Ramos (cell line): Measurements from ENCODE around the gene IDI1.
"Not testable (repeated sequence)": the region's sequence is repeated elsewhere in the genome, so short reads cannot be mapped to it uniquely, and the experiment has no call there.

Experiments used
- in situ Hi-C: fragments of 300-500 bp; cut with MboI; formaldehyde crosslinking; loops from one replicate; pipeline ENCODE4 v1.14.3; 2022; ENCODE audit warnings: low sequenced_read_pairs; ENCODE audit not compliant: unreplicated experiment

IDI1 gene

DNA sequence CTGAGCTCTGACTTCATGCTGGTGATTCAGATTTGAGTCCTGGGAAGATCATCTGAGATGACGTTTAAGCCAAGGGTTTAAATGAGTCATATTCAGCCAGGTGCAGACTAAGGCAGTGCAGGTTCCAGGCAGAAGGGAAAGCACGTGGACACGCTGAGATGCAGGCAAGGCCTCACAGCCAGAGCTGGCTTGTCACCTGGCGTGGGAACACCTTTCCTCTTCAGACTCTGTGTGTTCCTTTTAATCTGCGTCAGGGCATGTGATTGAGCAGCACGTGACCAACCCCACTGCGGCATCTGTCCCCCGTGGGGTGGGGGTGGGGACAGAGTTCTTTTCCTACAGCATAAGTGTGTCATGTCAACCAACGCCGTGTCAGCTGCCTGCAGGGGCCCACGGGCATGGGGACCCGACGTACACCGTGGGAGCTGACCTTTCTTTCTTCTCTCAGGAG is 12.6 kb downstream of the IDI1 start:
- in situ Hi-C loops, result no loop called here

- in situ Hi-C loops, result no loop called here
These were observed 13.7 kb downstream of the IDI1 start for GRCh38 chr10:1035201-1035600.

DNA sequence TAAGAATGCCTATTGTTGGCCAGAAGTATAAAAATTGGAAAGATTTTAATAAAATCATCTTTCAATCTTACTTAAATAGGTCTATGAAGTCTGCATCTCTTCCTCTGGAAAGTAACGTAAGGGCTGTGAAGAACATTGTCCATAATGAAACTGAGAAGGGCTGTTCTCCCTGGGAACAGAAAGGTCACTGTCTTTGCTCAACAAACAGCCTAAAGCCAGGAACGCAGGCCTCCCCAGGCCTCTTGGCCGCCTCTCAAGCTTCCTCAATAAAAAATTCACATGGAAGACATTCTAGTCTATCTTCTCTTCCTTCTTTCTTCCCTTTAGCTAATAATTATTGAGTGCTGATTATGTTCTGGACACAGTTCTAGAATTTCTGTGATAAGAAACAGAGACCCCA is 14.2 kb downstream of the IDI1 start:
- in situ Hi-C loops, result no loop called here

DNA sequence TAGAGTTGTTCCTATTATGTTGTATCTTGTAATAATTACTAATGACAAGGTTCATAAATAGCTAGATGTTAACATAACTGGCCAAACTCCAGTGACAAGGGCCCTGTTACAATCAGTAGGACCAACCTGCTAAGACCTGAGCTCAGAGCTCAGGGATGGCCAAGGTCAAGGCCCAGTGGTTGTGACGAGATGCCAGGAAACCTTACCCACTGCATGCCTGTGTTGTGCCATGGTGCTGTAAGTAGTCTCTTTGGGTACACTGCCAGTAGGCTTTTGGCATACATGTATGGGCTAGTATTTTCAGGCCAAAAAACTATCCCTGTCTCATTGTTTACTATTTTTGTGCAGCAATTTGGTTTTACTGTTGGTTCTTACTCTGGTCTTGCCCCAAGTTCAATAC is 15.3 kb downstream of the IDI1 start:
- in situ Hi-C loops, result no loop called here

DNA sequence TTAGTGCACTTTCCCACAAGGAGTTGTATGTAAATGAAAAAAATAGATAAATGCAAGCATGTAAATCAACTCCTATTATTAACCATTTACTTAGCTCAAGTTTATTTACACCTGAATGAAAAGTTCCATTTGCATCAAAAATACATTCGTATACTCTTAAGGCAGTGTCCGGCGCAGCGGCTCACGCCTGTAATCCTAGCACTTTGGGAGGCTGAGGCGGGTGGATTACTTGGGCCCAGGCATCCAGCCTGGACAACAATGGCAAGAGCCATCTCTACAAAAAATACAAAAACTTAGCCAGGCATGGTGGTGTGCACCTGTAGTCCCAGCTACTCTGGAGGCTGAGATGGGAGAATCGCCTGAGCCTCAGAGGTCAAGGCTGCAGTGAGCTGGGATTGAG is 19.1 kb downstream of the IDI1 start:
- in situ Hi-C loops, result no loop called here

GRCh38 chr10:1026578-1026977 is 22.3 kb downstream of the IDI1 start:
- in situ Hi-C loops, result no loop called here

GRCh38 chr10:1025683-1026082 is 23.2 kb downstream of the IDI1 start, which contains the start of gene IDI2:
IDI2 (minus strand) TSS chr10:1025859; CDS start chr10:1024723, 1,136 bp downstream.
- in situ Hi-C loops, result no loop called here

GRCh38 chr10:1024103-1024502 is 24.8 kb downstream of the IDI1 start:
- in situ Hi-C loops, result no loop called here

DNA sequence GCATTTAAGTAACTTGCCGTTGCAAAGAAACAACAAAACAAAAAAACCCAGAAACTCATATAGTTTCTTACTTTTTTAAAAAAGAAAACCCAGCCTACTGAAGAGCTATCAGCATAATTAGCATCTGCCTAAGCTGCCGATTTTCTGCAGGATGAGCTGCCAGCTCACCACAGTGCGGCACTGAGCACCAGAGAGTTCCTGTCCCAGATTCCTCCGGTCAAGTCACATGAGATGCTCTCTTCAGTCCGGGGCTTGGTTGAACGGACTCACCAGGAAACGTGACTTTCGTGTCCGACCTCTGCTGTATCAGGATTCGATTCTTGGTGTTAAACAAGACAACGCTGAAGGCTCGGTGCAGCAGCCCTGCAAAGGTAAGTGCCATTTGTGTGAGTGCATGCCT is 26.5 kb downstream of the IDI1 start:
- in situ Hi-C loops, result no loop called here

GRCh38 chr10:1020958-1021357 is 28.0 kb downstream of the IDI1 start:
- in situ Hi-C loops, result no loop called here

- in situ Hi-C loops, result no loop called here
These were observed 28.5 kb downstream of the IDI1 start for GRCh38 chr10:1020460-1020859.

GRCh38 chr10:1019362-1019761 is 29.6 kb downstream of the IDI1 start:
- in situ Hi-C loops, result no loop called here

- in situ Hi-C loops, result no loop called here
These were observed 33.2 kb downstream of the IDI1 start for GRCh38 chr10:1015688-1016087.

GRCh38 chr10:1011696-1012095 is 37.2 kb downstream of the IDI1 start:
- in situ Hi-C loops, result no loop called here

DNA sequence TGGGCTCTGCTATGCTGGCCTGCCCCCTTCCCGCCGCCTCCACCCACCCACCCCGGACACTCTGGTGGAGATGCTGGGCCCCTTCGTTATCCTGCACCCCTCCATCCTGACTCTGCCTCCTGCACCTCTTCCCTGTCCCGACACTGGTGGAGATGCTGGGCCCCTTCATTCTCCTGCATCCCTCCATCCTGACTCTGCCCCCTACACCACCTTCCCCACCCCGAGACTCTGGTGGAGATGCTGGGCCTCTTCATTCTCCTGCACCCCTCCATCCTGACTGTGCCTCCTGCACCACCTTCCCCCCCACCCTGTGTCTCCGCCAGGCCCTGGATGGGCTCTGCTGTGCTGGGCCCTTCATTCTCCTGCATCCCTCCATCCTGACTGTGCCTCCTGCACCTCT is 38.2 kb downstream of the IDI1 start:
- in situ Hi-C loops, result no loop called here

DNA sequence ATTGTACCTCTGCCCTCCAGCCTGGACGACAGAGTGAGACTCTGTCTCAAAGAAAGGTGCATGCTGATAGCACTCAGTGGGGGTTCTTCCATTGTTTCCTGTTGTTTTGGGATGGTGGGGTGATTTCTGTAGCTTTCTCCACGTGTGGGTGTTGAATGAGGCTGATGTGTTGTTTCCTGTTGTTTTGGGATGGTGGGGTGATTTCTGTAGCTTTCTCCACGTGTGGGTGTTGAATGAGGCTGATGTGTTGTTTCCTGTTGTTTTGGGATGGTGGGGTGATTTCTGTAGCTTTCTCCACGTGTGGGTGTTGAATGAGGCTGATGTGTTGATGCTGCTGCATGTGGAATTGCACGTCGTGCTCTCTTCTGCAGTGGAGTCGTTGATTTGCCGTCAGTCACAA is 39.0 kb downstream of the IDI1 start:
- in situ Hi-C loops, result not testable (repeated sequence)

DNA sequence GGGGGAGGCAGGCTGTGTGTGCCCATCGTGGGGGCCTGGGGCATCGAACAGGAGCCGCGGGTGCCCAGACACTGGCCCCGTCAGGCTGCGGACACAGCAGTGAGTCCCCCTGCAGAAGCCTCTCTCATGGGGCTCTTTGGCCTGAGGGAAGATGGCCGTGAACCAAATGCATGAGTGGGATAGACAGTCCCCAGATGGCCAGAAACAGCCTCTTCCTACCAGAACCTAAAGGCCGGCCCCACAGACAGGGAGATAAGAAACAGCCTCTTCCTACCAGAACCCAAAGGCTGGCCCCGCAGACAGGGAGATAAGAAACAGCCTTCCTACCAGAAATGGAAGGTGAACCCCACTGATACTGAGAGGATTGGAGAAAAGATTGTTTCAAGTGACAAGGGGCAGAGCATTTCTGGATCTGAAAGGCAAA is 39.8 kb downstream of the IDI1 start:
- in situ Hi-C loops, result no loop called here

GRCh38 chr10:1007583-1007982 is 41.3 kb downstream of the IDI1 start:
- in situ Hi-C loops, result no loop called here

GRCh38 chr10:1006573-1006972 is 42.3 kb downstream of the IDI1 start:
- in situ Hi-C loops, result no loop called here

GRCh38 chr10:1003884-1004670 is 44.8 kb downstream of the IDI1 start:
- in situ Hi-C loops, result no loop called here

- in situ Hi-C loops, result no loop called here
These were observed 46.4 kb downstream of the IDI1 start for GRCh38 chr10:1002425-1003006.
